ENCODE results near the gene TREML2. TPM values are rescaled to one million over a fixed set of nuclear protein-coding genes. Genes with fewer than 3 reads are reported as not detected.
A peak's percentile ranks its signal among the peaks of the same experiment; 100 is the strongest.

Gene TREML2
- total RNA-seq, 2 experiments from 2014 or later = 12.1 to 12.2 TPM

GRCh38 chr6:41167173-41167963 lies 33.6 kb downstream of the TREML2 start:
- intact Hi-C loops (cut with micrococcal nuclease) = no loop called here
- H3K36me3 Mint-ChIP-seq (ENCODE audit: low read depth) = no peaks in the 10 kb centered on the region
- H3K4me1 Mint-ChIP-seq (ENCODE audit: low read depth) = peaks cover 3% of the 10 kb centered on the region
- H3K9me3 Mint-ChIP-seq = no peaks in the 10 kb centered on the region
- peak; percentile 46 for DNase-seq
- H3K27me3 Mint-ChIP-seq (ENCODE audit: low read depth) = no peaks in the 10 kb centered on the region
- no peak overlapping the region for H3K27ac Mint-ChIP-seq
- no peak overlapping the region for H3K4me3 Mint-ChIP-seq
- CTCF ChIA-PET = interaction anchor here (1.1 to 1.2 kb wide), 2 partner anchors 15 kb away, joined by 3 to 6 read pairs; no protein-coding TSS in a partner anchor

GRCh38 chr6:41164551-41165120 lies 36.3 kb downstream of the TREML2 start:
- H3K27me3 Mint-ChIP-seq (ENCODE audit: low read depth) = no peaks in the 10 kb centered on the region
- intact Hi-C loops (cut with micrococcal nuclease) = no loop called here
- H3K9me3 Mint-ChIP-seq = no peaks in the 10 kb centered on the region
- H3K27ac Mint-ChIP-seq = no peak overlapping the region
- H3K4me3 Mint-ChIP-seq = no peak overlapping the region
- CTCF ChIA-PET = no interaction called here
- no peak for DNase-seq
- no peaks in the 10 kb centered on the region for H3K36me3 Mint-ChIP-seq (ENCODE audit: low read depth)
- H3K4me1 Mint-ChIP-seq (ENCODE audit: low read depth) = peaks cover 3% of the 10 kb centered on the region

GRCh38 chr6:41163419-41163717 lies 37.6 kb downstream of the TREML2 start:
- Mint-ChIP-seq H3K4me1 (ENCODE audit: low read depth) (peaks cover 3% of the 10 kb centered on the region), H3K36me3 (ENCODE audit: low read depth) (no peaks in the 10 kb centered on the region), H3K9me3 (no peaks in the 10 kb centered on the region), H3K27me3 (ENCODE audit: low read depth) (no peaks in the 10 kb centered on the region), H3K27ac (no peak overlapping the region), H3K4me3 (no peak overlapping the region)
- no peak for DNase-seq
- intact Hi-C loops (cut with micrococcal nuclease) = no loop called here
- CTCF ChIA-PET = no interaction called here

GRCh38 chr6:41162687-41163418 lies 38.1 kb downstream of the TREML2 start, which contains the start of gene TREM2:
Gene TREM2 (minus strand): TSS chr6:41163116. CDS start chr6:41163082, 34 bp downstream.
- H3K9me3 Mint-ChIP-seq = no peaks in the 10 kb centered on the region
- H3K4me1 Mint-ChIP-seq (ENCODE audit: low read depth) = peaks cover 3% of the 10 kb centered on the region
- DNase-seq = no peak
- intact Hi-C loops (cut with micrococcal nuclease) = no loop called here
- H3K27me3 Mint-ChIP-seq (ENCODE audit: low read depth) = no peaks in the 10 kb centered on the region
- H3K27ac Mint-ChIP-seq = no peak within 1 kb of the TSS
- no peaks in the 10 kb centered on the region for H3K36me3 Mint-ChIP-seq (ENCODE audit: low read depth)
- CTCF ChIA-PET = no interaction called here
- no peak within 1 kb of the TSS for H3K4me3 Mint-ChIP-seq

- intact Hi-C loops (cut with micrococcal nuclease) = no loop called here
- CTCF ChIA-PET = no interaction called here
- Mint-ChIP-seq H3K4me3 (no peak overlapping the region), H3K9me3 (no peaks in the 10 kb centered on the region), H3K4me1 (ENCODE audit: low read depth) (no peaks in the 10 kb centered on the region), H3K27me3 (ENCODE audit: low read depth) (no peaks in the 10 kb centered on the region), H3K27ac (no peak overlapping the region), H3K36me3 (ENCODE audit: low read depth) (no peaks in the 10 kb centered on the region)
- DNase-seq = no peak
Measured at GRCh38 chr6:41161851-41162552, 38.9 kb downstream of the TREML2 start.

- DNase-seq = no peak
- Mint-ChIP-seq H3K27me3 (ENCODE audit: low read depth) (no peaks in the 10 kb centered on the region), H3K27ac (no peak overlapping the region), H3K4me3 (no peak overlapping the region), H3K4me1 (ENCODE audit: low read depth) (no peaks in the 10 kb centered on the region), H3K9me3 (no peaks in the 10 kb centered on the region), H3K36me3 (ENCODE audit: low read depth) (no peaks in the 10 kb centered on the region)
- intact Hi-C loops (cut with micrococcal nuclease) = no loop called here
- CTCF ChIA-PET = no interaction called here
Measured at GRCh38 chr6:41161380-41161779, 39.6 kb downstream of the TREML2 start.

GRCh38 chr6:41160933-41161332 lies 40.0 kb downstream of the TREML2 start:
- Mint-ChIP-seq H3K27ac (no peak overlapping the region), H3K9me3 (no peaks in the 10 kb centered on the region), H3K36me3 (ENCODE audit: low read depth) (no peaks in the 10 kb centered on the region), H3K27me3 (ENCODE audit: low read depth) (no peaks in the 10 kb centered on the region), H3K4me1 (ENCODE audit: low read depth) (no peaks in the 10 kb centered on the region), H3K4me3 (no peak overlapping the region)
- CTCF ChIA-PET = no interaction called here
- intact Hi-C loops (cut with micrococcal nuclease) = no loop called here
- DNase-seq = no peak

- Mint-ChIP-seq H3K9me3 (no peaks in the 10 kb centered on the region), H3K4me3 (no peak overlapping the region), H3K27me3 (ENCODE audit: low read depth) (no peaks in the 10 kb centered on the region), H3K27ac (no peak overlapping the region), H3K36me3 (ENCODE audit: low read depth) (no peaks in the 10 kb centered on the region), H3K4me1 (ENCODE audit: low read depth) (no peaks in the 10 kb centered on the region)
- intact Hi-C loops (cut with micrococcal nuclease) = no loop called here
- no peak for DNase-seq
- CTCF ChIA-PET = no interaction called here
Measured at GRCh38 chr6:41159415-41160082, 41.4 kb downstream of the TREML2 start.

GRCh38 chr6:41157323-41157722 lies 43.6 kb downstream of the TREML2 start:
- DNase-seq = no peak
- Mint-ChIP-seq H3K4me3 (no peak overlapping the region), H3K36me3 (ENCODE audit: low read depth) (no peaks in the 10 kb centered on the region), H3K9me3 (no peaks in the 10 kb centered on the region), H3K27ac (no peak overlapping the region), H3K27me3 (ENCODE audit: low read depth) (no peaks in the 10 kb centered on the region), H3K4me1 (ENCODE audit: low read depth) (peaks cover 3% of the 10 kb centered on the region)
- intact Hi-C loops (cut with micrococcal nuclease) = no loop called here
- CTCF ChIA-PET = no interaction called here

GRCh38 chr6:41156771-41157170 lies 44.2 kb downstream of the TREML2 start:
- Mint-ChIP-seq H3K27ac (no peak overlapping the region), H3K4me3 (no peak overlapping the region), H3K4me1 (ENCODE audit: low read depth) (peaks cover 3% of the 10 kb centered on the region), H3K27me3 (ENCODE audit: low read depth) (no peaks in the 10 kb centered on the region), H3K36me3 (ENCODE audit: low read depth) (no peaks in the 10 kb centered on the region), H3K9me3 (no peaks in the 10 kb centered on the region)
- CTCF ChIA-PET = interaction anchor here (0.6 kb wide), 1 partner anchor 150 kb away, joined by 3 read pairs; no protein-coding TSS in a partner anchor
- DNase-seq = no peak
- intact Hi-C loops (cut with micrococcal nuclease) = no loop called here

- intact Hi-C loops (cut with micrococcal nuclease) = no loop called here
- Mint-ChIP-seq H3K27me3 (ENCODE audit: low read depth) (no peaks in the 10 kb centered on the region), H3K9me3 (no peaks in the 10 kb centered on the region), H3K4me1 (ENCODE audit: low read depth) (peaks cover 3% of the 10 kb centered on the region), H3K27ac (no peak overlapping the region), H3K4me3 (no peak overlapping the region), H3K36me3 (ENCODE audit: low read depth) (no peaks in the 10 kb centered on the region)
- CTCF ChIA-PET = interaction anchor here (0.6 kb wide), 2 partner anchors 23 to 151 kb away, joined by 3 read pairs; no protein-coding TSS in a partner anchor
- no peak for DNase-seq
Measured at GRCh38 chr6:41156001-41156400, 44.9 kb downstream of the TREML2 start.

Data from activated naive CD4-positive, alpha-beta T cell treated with anti-CD3 and anti-CD28 coated beads for 36 hours (primary cell).